NCI-H2107 (cell line): ENCODE data around the gene HLA-A.
"Not testable (repeated sequence)": the region's sequence is repeated elsewhere in the genome, so short reads cannot be mapped to it uniquely, and the experiment has no call there.

Source experiments
- DNase-seq: peaks from one replicate; lab custom pipeline; 2025; lab: John Stamatoyannopoulos, UW

HLA-A gene

GRCh38 chr6:29963697-29964096, 21.4 kb downstream of the HLA-A start:
- not testable (repeated sequence) for DNase-seq

GRCh38 chr6:29964518-29964886, 22.2 kb downstream of the HLA-A start:
- no peak for DNase-seq

GRCh38 chr6:29964887-29965562, 22.7 kb downstream of the HLA-A start:
- peak; percentile 42 for DNase-seq

GRCh38 chr6:29965563-29965872, 23.2 kb downstream of the HLA-A start:
- no peak for DNase-seq

GRCh38 chr6:29965873-29966601, 23.7 kb downstream of the HLA-A start:
- no peak for DNase-seq

GRCh38 chr6:29967379-29968010, 25.2 kb downstream of the HLA-A start:
- no peak for DNase-seq

GRCh38 chr6:29968130-29968529, 25.8 kb downstream of the HLA-A start:
- no peak for DNase-seq

- DNase-seq, result no peak
Observed at GRCh38 chr6:29968905-29969304, 26.6 kb downstream of the HLA-A start.

- no peak for DNase-seq
Observed at GRCh38 chr6:29970711-29971110, 28.4 kb downstream of the HLA-A start.

- no peak for DNase-seq
Observed at GRCh38 chr6:29974901-29975560, 32.7 kb downstream of the HLA-A start.

- DNase-seq, result no peak
Observed at GRCh38 chr6:29975561-29975907, 33.2 kb downstream of the HLA-A start.

- DNase-seq, result no peak
Observed at GRCh38 chr6:29976253-29976587, 33.9 kb downstream of the HLA-A start.

- no peak for DNase-seq
Observed at GRCh38 chr6:29976588-29977424, 34.5 kb downstream of the HLA-A start.

GRCh38 chr6:29977425-29977727, 35.0 kb downstream of the HLA-A start:
- no peak for DNase-seq

- DNase-seq, result not testable (repeated sequence)
Observed at GRCh38 chr6:29980013-29980412, 37.7 kb downstream of the HLA-A start.

- no peak for DNase-seq
Observed at GRCh38 chr6:29980511-29980910, 38.2 kb downstream of the HLA-A start.

- DNase-seq, result no peak
Observed at GRCh38 chr6:29981211-29981812, 39.0 kb downstream of the HLA-A start.

GRCh38 chr6:29982097-29982496, 39.8 kb downstream of the HLA-A start:
- no peak for DNase-seq

- no peak for DNase-seq
Observed at GRCh38 chr6:29984232-29984631, 41.9 kb downstream of the HLA-A start.

GRCh38 chr6:29984992-29985391, 42.7 kb downstream of the HLA-A start:
- no peak for DNase-seq

GRCh38 chr6:29986179-29986781, 43.9 kb downstream of the HLA-A start:
- DNase-seq, result no peak

- no peak for DNase-seq
Observed at GRCh38 chr6:29989211-29989610, 46.9 kb downstream of the HLA-A start.
